ENCODE data around the gene MYO1C. TPM values are rescaled to one million over a fixed set of nuclear protein-coding genes. Genes with fewer than 3 reads are reported as not detected.
"Not testable (repeated sequence)": the region's sequence is repeated elsewhere in the genome, so short reads cannot be mapped to it uniquely, and the experiment has no call there.

The MYO1C gene, protein sequence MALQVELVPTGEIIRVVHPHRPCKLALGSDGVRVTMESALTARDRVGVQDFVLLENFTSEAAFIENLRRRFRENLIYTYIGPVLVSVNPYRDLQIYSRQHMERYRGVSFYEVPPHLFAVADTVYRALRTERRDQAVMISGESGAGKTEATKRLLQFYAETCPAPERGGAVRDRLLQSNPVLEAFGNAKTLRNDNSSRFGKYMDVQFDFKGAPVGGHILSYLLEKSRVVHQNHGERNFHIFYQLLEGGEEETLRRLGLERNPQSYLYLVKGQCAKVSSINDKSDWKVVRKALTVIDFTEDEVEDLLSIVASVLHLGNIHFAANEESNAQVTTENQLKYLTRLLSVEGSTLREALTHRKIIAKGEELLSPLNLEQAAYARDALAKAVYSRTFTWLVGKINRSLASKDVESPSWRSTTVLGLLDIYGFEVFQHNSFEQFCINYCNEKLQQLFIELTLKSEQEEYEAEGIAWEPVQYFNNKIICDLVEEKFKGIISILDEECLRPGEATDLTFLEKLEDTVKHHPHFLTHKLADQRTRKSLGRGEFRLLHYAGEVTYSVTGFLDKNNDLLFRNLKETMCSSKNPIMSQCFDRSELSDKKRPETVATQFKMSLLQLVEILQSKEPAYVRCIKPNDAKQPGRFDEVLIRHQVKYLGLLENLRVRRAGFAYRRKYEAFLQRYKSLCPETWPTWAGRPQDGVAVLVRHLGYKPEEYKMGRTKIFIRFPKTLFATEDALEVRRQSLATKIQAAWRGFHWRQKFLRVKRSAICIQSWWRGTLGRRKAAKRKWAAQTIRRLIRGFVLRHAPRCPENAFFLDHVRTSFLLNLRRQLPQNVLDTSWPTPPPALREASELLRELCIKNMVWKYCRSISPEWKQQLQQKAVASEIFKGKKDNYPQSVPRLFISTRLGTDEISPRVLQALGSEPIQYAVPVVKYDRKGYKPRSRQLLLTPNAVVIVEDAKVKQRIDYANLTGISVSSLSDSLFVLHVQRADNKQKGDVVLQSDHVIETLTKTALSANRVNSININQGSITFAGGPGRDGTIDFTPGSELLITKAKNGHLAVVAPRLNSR
- total RNA-seq: 12.1 TPM

DNA sequence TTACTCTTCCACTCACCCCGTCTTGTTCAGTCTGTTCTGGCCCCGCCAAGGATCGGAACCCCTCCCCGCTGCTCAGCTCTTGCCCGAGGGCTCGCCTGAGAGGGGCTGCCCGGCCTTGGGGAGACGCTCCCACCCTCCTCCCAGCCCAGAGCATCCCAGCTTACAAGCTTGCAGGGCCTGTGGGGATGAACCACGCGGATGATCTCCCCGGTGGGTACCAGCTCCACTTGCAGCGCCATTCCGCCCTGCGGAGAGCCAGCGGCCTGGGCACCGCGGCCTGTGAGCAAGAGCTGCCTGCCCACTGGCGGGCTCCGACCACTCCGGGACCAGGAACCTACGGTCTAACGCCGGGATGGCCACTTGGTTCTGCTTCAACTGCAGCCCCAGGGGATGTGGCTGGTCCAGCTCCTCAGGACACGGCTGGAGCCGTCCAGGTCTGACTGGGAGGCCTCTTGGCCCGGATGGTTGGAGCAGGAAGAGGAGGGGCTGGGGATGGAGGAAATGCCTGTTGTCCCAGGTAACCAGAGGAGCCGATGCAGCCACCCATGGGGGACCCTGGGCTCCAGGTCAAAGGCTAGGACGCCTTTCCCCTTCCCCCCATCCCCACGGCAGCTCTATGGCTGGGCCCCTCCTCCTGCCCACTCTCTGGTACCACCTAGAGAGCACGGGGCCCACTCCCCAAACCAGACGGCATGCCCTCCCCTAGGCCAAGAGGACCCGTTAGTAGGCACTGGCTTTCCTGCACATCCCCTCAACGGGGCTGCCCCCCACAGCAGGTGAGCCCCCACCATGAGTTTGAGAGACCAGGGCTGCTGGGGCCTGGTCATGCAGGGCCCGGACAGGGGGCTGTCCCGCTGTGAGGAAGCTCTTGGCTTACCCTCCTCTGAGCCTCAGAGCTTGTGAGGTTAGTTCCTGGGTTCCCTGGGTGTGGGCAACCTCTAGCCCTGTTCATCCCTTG is at the start of gene MYO1C:
TSS of gene MYO1C (minus strand) at position 438 of the 958 bp plus-strand sequence. CDS start at position 239, 199 bp downstream.
- Histone ChIP-seq H3K27me3 (ENCODE audit: insufficient read depth, low read length) (peaks cover 7% of the 10 kb centered on the region), H3K4me3 (ENCODE audit: low read length) (peak within 1 kb of the TSS; percentile 18), H3K9me3 (ENCODE audit: low read depth, low read length) (no peaks in the 10 kb centered on the region), H3K4me1 (ENCODE audit: insufficient read depth, low read length) (peaks cover 38% of the 10 kb centered on the region)

DNA sequence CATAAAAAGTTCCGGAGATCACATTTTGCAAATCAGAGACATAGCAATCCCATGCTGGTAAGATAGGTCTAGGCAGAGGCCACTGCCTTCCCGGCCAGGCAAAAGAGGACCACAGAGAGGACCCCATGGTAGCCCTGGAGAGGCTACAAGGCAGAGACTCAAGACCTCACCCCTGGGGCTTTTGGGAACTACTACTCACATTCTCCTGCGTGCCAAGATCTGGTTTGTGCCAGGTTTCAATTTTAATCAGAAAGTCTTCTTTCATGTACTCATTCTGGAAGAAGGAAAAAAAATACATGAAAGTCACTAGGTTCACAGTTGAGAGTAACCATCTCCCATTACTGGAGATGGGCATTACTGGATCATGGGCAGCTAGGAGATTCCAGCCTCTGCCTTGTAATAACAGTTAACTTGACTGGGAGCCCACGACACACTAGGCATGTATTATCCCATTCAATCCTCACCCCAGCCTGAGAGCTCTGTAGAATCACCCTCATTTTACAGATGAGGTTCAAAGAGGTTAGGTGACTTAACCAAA is 49.0 kb upstream of the MYO1C start:
- no peak overlapping the region for H3K4me3 ChIP-seq (ENCODE audit: low read length)
- H3K27me3 ChIP-seq (ENCODE audit: insufficient read depth, low read length): no peaks in the 10 kb centered on the region
- no peaks in the 10 kb centered on the region for H3K4me1 ChIP-seq (ENCODE audit: insufficient read depth, low read length)
- H3K9me3 ChIP-seq (ENCODE audit: low read depth, low read length): no peaks in the 10 kb centered on the region

DNA sequence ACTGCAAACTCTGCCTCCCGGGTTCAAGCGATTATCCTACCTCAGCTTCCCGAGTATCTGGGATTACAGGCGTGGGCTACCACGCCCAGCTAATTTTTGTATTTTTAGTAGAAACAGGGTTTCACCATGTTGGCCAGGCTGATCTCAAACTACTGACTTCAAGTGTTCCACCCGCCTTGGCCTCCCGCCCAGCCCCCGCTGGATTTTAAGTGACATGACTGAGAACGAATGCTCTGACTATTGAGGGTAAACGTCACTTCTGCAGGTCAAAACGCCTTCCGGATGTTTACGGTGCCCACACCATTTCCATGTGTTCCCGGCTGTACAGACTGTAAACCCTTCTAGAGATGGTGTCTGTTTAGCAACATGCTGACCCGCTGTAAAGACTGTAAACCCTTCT is 47.3 kb upstream of the MYO1C start:
- no peaks in the 10 kb centered on the region for H3K4me1 ChIP-seq (ENCODE audit: insufficient read depth, low read length)
- H3K9me3 ChIP-seq (ENCODE audit: low read depth, low read length): no peaks in the 10 kb centered on the region
- H3K4me3 ChIP-seq (ENCODE audit: low read length): no peak overlapping the region
- H3K27me3 ChIP-seq (ENCODE audit: insufficient read depth, low read length): no peaks in the 10 kb centered on the region

DNA sequence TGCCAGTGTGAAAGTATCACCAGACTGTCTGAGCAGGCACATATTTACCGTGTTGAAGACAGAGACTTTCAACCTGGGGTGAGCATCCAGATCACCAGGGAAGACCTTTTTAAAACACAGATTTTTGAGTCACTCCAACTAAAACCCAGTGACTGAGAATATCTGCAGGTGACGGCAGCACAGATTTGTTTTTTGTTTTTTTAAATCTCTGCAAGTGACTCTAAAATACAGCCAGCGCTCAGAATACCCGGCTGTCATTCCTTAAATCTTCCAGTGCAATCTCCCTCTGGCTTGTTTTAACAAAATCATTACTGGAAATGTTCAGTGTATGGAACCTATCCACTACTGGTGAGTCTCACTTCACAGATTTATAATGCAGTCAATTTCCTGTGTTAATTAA is 43.3 kb upstream of the MYO1C start:
- Histone ChIP-seq H3K4me3 (ENCODE audit: low read length) (no peak overlapping the region), H3K4me1 (ENCODE audit: insufficient read depth, low read length) (no peaks in the 10 kb centered on the region), H3K9me3 (ENCODE audit: low read depth, low read length) (no peaks in the 10 kb centered on the region), H3K27me3 (ENCODE audit: insufficient read depth, low read length) (no peaks in the 10 kb centered on the region)

DNA sequence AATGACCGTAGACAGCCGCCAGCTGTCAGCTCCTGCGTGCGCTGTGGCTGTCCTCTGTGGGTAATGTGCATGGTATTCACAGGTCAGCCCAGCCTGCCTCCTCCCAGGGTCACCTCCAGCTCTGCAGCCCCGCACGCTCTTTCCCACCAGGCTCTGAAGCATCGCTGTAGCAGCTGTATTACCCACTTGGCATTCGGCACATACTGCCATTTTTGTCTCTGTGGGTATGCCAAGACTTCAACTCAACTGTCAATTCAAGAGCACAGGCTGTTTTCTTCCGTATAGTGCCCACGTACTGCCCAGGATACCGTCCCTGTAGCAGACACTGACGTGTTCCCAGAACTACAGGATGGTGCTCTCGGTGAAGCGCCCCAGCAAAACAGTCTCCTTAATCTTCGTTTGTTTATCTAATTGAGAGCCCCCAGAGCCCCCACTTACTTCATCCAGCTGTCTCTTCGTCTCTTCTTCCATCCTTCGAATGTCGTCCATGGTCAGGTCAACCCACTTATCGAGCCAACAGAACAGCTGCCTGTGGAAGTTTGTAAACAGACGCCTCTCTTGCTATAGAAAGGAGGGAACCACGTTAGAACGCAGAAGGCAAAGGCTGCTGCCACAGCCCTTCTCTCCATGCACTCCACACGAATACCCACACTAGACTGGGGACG is 41.3 kb upstream of the MYO1C start:
- H3K27me3 ChIP-seq (ENCODE audit: insufficient read depth, low read length): no peaks in the 10 kb centered on the region
- no peaks in the 10 kb centered on the region for H3K9me3 ChIP-seq (ENCODE audit: low read depth, low read length)
- H3K4me3 ChIP-seq (ENCODE audit: low read length): no peak overlapping the region
- no peaks in the 10 kb centered on the region for H3K4me1 ChIP-seq (ENCODE audit: insufficient read depth, low read length)

DNA sequence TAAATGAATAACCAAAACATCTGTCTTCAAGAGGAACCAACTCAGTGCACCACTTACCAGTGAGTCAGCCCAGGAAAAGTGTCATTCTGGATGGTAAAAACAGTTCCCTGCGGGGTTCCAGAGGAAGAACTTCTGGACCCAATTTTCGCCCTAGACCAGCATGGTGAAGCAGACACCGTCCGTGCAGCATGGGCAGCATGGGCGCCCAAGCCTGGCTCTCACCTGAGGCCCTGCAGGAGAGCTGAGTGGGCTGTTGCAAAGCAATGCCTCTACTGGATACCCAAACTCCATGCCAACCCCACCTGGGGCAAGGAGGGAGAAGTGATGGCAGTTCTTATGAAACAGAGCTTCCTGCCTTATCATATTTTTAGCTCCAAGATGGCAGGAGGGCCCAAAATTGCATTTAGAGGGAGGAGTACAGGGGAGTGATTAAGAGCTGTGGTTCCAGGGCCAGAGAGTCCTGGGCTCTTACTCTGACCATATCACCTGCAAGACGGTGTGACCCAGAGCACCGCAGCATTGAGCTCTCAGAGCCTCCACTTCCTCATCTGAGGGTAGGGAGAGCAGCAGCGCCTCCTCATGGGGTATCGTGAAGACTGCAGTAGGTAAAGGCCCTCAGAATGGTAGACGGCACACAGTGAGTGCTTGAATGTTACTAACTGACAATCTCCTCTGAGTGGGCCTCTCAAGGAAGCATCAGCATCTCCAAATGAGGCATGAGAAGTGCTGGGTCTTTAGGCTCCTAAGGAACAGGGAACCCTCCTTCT is 40.5 kb upstream of the MYO1C start:
- Histone ChIP-seq H3K27me3 (ENCODE audit: insufficient read depth, low read length) (no peaks in the 10 kb centered on the region), H3K9me3 (ENCODE audit: low read depth, low read length) (no peaks in the 10 kb centered on the region), H3K4me1 (ENCODE audit: insufficient read depth, low read length) (no peaks in the 10 kb centered on the region), H3K4me3 (ENCODE audit: low read length) (no peak overlapping the region)

DNA sequence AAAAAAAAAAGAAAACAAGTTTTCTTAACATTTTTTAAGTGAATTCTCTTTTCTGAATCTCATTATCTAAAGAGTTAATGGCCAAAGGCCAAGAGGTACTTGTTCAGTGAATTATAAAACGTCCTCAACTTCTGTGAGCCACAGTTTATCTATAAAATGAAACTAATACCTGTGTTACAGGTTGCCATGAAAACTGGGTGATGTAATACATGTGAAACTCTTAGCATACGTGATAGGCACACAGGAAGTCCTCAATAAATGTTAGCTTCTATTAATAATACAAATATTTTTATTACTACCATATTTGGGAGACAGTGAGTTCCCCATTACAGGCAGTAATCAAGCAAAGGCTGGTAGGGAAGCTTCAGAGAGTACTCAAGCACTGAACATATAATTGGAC is 37.4 kb upstream of the MYO1C start:
- Histone ChIP-seq H3K4me1 (ENCODE audit: insufficient read depth, low read length) (no peaks in the 10 kb centered on the region), H3K27me3 (ENCODE audit: insufficient read depth, low read length) (no peaks in the 10 kb centered on the region), H3K4me3 (ENCODE audit: low read length) (no peak overlapping the region), H3K9me3 (ENCODE audit: low read depth, low read length) (no peaks in the 10 kb centered on the region)

DNA sequence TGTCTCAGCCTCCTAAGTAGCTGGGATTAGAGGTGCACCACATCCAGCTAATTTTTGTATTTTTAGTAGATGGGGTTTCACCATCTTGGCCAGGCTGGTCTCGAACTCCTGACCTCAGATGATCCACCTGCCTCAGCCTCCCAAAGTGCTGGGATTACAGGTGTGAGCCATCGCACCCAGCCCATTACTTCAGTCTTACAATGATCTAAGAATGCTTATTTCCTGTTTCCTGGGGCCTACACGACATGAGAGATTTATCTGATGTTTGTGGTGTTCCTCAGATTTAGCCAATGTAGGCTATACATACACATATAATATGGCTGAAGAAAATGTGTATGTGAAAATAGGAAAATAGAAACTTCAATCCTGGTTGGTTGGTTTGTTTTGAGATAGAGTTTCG is 34.4 kb upstream of the MYO1C start:
- not testable (repeated sequence) for H3K9me3 ChIP-seq (ENCODE audit: low read depth, low read length)

DNA sequence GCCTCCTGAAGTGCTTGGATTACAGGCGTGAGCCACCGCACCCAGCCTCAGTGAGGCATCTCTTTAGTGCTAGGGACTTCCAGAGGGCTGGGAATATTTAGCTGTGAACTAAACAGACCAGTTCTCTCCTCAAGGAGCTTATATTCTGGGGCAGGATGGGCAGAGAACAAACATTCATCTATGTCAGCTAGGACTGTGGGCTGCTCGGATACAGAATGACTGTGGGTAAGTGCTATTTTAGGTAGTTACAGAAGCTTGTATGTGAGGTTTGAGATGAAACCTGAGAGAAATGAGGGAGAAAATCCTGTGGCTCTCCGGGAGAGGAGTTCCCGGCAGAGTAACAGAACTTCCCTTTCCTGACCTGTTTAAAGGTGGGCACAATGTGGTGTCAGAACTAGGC is 30.1 kb upstream of the MYO1C start:
- no peaks in the 10 kb centered on the region for H3K9me3 ChIP-seq (ENCODE audit: low read depth, low read length)
- no peak overlapping the region for H3K4me3 ChIP-seq (ENCODE audit: low read length)
- H3K27me3 ChIP-seq (ENCODE audit: insufficient read depth, low read length): no peaks in the 10 kb centered on the region
- peaks cover 6% of the 10 kb centered on the region for H3K4me1 ChIP-seq (ENCODE audit: insufficient read depth, low read length)

More for the DNA sequence above, 34.4 kb upstream of the MYO1C start:
- H3K4me1 ChIP-seq (ENCODE audit: insufficient read depth, low read length); H3K4me3 ChIP-seq (ENCODE audit: low read length); H3K27me3 ChIP-seq (ENCODE audit: insufficient read depth, low read length): not testable (repeated sequence)

DNA sequence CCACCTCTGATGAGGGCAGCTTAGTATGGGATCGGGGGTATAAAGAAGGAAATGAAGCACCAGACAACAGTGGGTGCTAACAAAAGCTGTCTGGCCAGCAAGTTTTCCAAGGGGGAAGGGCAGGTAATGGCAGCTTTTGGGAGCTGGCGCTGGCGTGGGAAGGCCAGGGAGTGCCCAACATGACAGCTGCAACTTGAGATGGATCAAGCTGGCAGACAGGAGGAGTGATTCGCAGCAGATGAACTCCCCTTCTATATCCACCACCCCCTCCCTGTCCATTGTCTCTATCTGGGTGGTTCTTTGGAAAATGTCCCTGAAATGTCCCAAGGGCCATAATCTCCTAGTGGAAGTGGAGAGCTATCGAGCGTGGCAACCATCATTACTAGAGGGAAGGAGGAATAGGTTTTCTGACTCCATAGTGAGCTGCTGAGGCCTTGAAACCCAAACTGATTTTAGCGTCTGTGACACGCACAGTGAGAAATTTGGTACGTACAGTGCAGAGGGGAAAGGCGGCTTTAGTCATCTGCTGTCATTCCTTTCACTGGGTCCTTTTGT is 28.7 kb upstream of the MYO1C start:
- Histone ChIP-seq H3K9me3 (ENCODE audit: low read depth, low read length) (no peaks in the 10 kb centered on the region), H3K4me3 (ENCODE audit: low read length) (no peak overlapping the region), H3K4me1 (ENCODE audit: insufficient read depth, low read length) (peaks cover 11% of the 10 kb centered on the region), H3K27me3 (ENCODE audit: insufficient read depth, low read length) (no peaks in the 10 kb centered on the region)

DNA sequence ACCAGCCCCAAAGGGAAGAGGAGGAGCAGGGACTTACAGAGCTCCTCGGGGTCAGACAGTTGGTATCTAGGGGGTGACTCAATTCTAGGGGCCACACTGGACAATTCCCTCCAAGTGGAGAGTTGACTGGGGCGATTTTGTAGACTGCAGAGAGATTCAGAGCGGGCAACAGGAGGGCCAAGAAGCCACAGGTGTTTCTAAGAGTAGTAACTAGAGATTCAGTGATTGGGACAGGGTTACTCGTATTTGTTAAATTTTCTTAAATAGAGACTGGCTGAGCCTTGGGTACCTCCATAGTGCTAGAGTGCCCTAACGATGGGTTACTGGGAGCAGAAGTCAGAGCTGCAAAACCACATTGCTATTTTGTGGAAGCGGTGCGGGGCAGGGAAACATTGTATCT is 27.2 kb upstream of the MYO1C start:
- H3K9me3 ChIP-seq (ENCODE audit: low read depth, low read length): no peaks in the 10 kb centered on the region
- H3K27me3 ChIP-seq (ENCODE audit: insufficient read depth, low read length): no peaks in the 10 kb centered on the region
- H3K4me1 ChIP-seq (ENCODE audit: insufficient read depth, low read length): peaks cover 25% of the 10 kb centered on the region
- H3K4me3 ChIP-seq (ENCODE audit: low read length): no peak overlapping the region

DNA sequence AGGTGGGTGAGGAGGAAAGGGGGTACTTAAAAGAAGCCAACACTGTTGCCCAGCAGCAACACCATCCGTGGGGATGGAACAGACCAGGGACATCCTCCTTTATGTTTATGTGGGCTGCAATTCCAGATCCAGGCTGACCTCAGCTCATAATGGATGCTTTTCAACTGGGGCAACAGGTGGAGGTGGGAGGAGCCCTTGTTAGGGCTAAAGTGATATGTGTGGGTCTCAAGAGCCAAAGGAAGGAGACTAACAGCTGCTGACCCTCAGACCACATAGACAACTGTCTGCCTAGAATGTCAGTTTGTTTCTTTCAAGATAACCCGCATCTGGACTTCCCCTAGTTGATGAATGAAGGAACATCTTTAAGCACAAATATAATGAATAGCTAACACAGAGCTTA is 25.9 kb upstream of the MYO1C start:
- no peaks in the 10 kb centered on the region for H3K9me3 ChIP-seq (ENCODE audit: low read depth, low read length)
- H3K4me3 ChIP-seq (ENCODE audit: low read length): no peak overlapping the region
- H3K27me3 ChIP-seq (ENCODE audit: insufficient read depth, low read length): no peaks in the 10 kb centered on the region
- peaks cover 28% of the 10 kb centered on the region for H3K4me1 ChIP-seq (ENCODE audit: insufficient read depth, low read length)
